Measurements from ENCODE around the gene LAPTM5.

The LAPTM5 gene

GRCh38 chr1:30756545-30757351 lies 826 bp downstream of the LAPTM5 start:
- DNase-seq (ENCODE audit: low read depth, low spot score), result no peak

GRCh38 chr1:30756206-30756544 lies 1.4 kb downstream of the LAPTM5 start:
- DNase-seq (ENCODE audit: low read depth, low spot score), result no peak

GRCh38 chr1:30755746-30756145 lies 1.8 kb downstream of the LAPTM5 start:
- DNase-seq (ENCODE audit: low read depth, low spot score), result no peak

GRCh38 chr1:30755334-30755733 lies 2.2 kb downstream of the LAPTM5 start:
- no peak for DNase-seq (ENCODE audit: low read depth, low spot score)

- DNase-seq (ENCODE audit: low read depth, low spot score), result no peak
Measured at GRCh38 chr1:30754684-30755171, 2.8 kb downstream of the LAPTM5 start.

- no peak for DNase-seq (ENCODE audit: low read depth, low spot score)
Measured at GRCh38 chr1:30753660-30754123, 3.9 kb downstream of the LAPTM5 start.

- no peak for DNase-seq (ENCODE audit: low read depth, low spot score)
Measured at GRCh38 chr1:30753118-30753517, 4.5 kb downstream of the LAPTM5 start.

- DNase-seq (ENCODE audit: low read depth, low spot score), result no peak
Measured at GRCh38 chr1:30752651-30752908, 5.0 kb downstream of the LAPTM5 start.

- no peak for DNase-seq (ENCODE audit: low read depth, low spot score)
Measured at GRCh38 chr1:30751830-30752650, 5.5 kb downstream of the LAPTM5 start.

GRCh38 chr1:30750731-30751291 lies 6.8 kb downstream of the LAPTM5 start:
- DNase-seq (ENCODE audit: low read depth, low spot score), result no peak

GRCh38 chr1:30749691-30750583 lies 7.6 kb downstream of the LAPTM5 start:
- DNase-seq (ENCODE audit: low read depth, low spot score), result no peak

- no peak for DNase-seq (ENCODE audit: low read depth, low spot score)
Measured at GRCh38 chr1:30748699-30749401, 8.7 kb downstream of the LAPTM5 start.

GRCh38 chr1:30748098-30748698 lies 9.4 kb downstream of the LAPTM5 start:
- no peak for DNase-seq (ENCODE audit: low read depth, low spot score)

GRCh38 chr1:30747033-30748008 lies 10.3 kb downstream of the LAPTM5 start:
- DNase-seq (ENCODE audit: low read depth, low spot score), result no peak

GRCh38 chr1:30746212-30747032 lies 11.2 kb downstream of the LAPTM5 start:
- no peak for DNase-seq (ENCODE audit: low read depth, low spot score)

GRCh38 chr1:30745834-30746208 lies 11.8 kb downstream of the LAPTM5 start:
- DNase-seq (ENCODE audit: low read depth, low spot score), result no peak

GRCh38 chr1:30745156-30745833 lies 12.3 kb downstream of the LAPTM5 start:
- no peak for DNase-seq (ENCODE audit: low read depth, low spot score)

Measured in brain pericyte (primary cell).